ENCODE data around the gene H19.

The H19 gene

GRCh38 chr11:2015025-2015424 is 17.4 kb upstream of the H19 start:
- Histone ChIP-seq H3K27ac (ENCODE audit: low read depth, low read length) (no peak overlapping the region), H2BK120ac (ENCODE audit: insufficient read depth, low read length, poor library complexity) (no peak overlapping the region), H3K36me3 (ENCODE audit: control insufficient read depth in 1 of 2, insufficient read depth in 2 of 2, low read length in 2 of 2) (no peaks in the 10 kb centered on the region), H4K12ac (ENCODE audit: low read depth, low read length) (no peak overlapping the region), H2AK5ac (ENCODE audit: low read length) (no peak overlapping the region), H3K9ac (ENCODE audit: low read length) (no peak overlapping the region), H3K4me1 (ENCODE audit: control insufficient read depth in 1 of 2, insufficient read depth in 2 of 2, low read length in 2 of 2) (no peaks in the 10 kb centered on the region), H3K23ac (ENCODE audit: low read length) (no peak overlapping the region), H4K8ac (ENCODE audit: low read depth, low read length) (no peak overlapping the region), H3K4me2 (ENCODE audit: low read length) (no peak overlapping the region), H3K27me3 (ENCODE audit: insufficient read depth, low read length) (no peaks in the 10 kb centered on the region), H3K4me3 (ENCODE audit: low read depth, low read length) (no peak overlapping the region), H3K9me3 (ENCODE audit: insufficient read depth, low read depth, low read length) (no peaks in the 10 kb centered on the region), H2AFZ (ENCODE audit: insufficient read depth, low read length, poor library complexity) (no peak overlapping the region), H3K14ac (ENCODE audit: low read length) (no peak overlapping the region), H2BK12ac (ENCODE audit: low read length) (no peak overlapping the region), H4K91ac (ENCODE audit: low read depth, low read length) (no peak overlapping the region), H3K4ac (ENCODE audit: low read depth, low read length) (no peak overlapping the region), H2BK5ac (ENCODE audit: low read depth, low read length, poor library complexity) (no peak overlapping the region), H3K79me2 (ENCODE audit: control insufficient read depth, insufficient read depth, low read length, poor library complexity) (no peaks in the 10 kb centered on the region), H3K18ac (ENCODE audit: low read length) (no peak overlapping the region), H3K79me1 (ENCODE audit: low read length) (no peaks in the 10 kb centered on the region)
- no CpG with 5 or more reads among the region's 14 CpGs for WGBS (ENCODE audit: extremely low coverage, insufficient coverage, insufficient read length)
- DNase-seq = no peak

GRCh38 chr11:2012440-2012839 is 14.8 kb upstream of the H19 start:
- H3K4ac ChIP-seq (ENCODE audit: low read depth, low read length) = no peak overlapping the region
- DNase-seq = no peak
- no peaks in the 10 kb centered on the region for H3K36me3 ChIP-seq (ENCODE audit: control insufficient read depth in 1 of 2, insufficient read depth in 2 of 2, low read length in 2 of 2)
- no CpG with 5 or more reads among the region's 25 CpGs for WGBS (ENCODE audit: extremely low coverage, insufficient coverage, insufficient read length)
- H3K27ac ChIP-seq (ENCODE audit: low read depth, low read length) = no peak overlapping the region
- no peak overlapping the region for H4K12ac ChIP-seq (ENCODE audit: low read depth, low read length)
- H3K4me1 ChIP-seq (ENCODE audit: control insufficient read depth in 1 of 2, insufficient read depth in 2 of 2, low read length in 2 of 2) = no peaks in the 10 kb centered on the region
- H3K23ac ChIP-seq (ENCODE audit: low read length) = no peak overlapping the region
- H2BK12ac ChIP-seq (ENCODE audit: low read length) = no peak overlapping the region
- no peak overlapping the region for H2BK5ac ChIP-seq (ENCODE audit: low read depth, low read length, poor library complexity)
- no peak overlapping the region for H3K4me3 ChIP-seq (ENCODE audit: low read depth, low read length)
- H3K27me3 ChIP-seq (ENCODE audit: insufficient read depth, low read length) = no peaks in the 10 kb centered on the region
- no peaks in the 10 kb centered on the region for H3K79me1 ChIP-seq (ENCODE audit: low read length)
- H4K91ac ChIP-seq (ENCODE audit: low read depth, low read length) = no peak overlapping the region
- H3K9ac ChIP-seq (ENCODE audit: low read length) = no peak overlapping the region
- H3K18ac ChIP-seq (ENCODE audit: low read length) = no peak overlapping the region
- no peak overlapping the region for H2AFZ ChIP-seq (ENCODE audit: insufficient read depth, low read length, poor library complexity)
- H4K8ac ChIP-seq (ENCODE audit: low read depth, low read length) = no peak overlapping the region
- H3K79me2 ChIP-seq (ENCODE audit: control insufficient read depth, insufficient read depth, low read length, poor library complexity) = no peaks in the 10 kb centered on the region
- no peak overlapping the region for H2AK5ac ChIP-seq (ENCODE audit: low read length)
- H3K4me2 ChIP-seq (ENCODE audit: low read length) = no peak overlapping the region
- no peaks in the 10 kb centered on the region for H3K9me3 ChIP-seq (ENCODE audit: insufficient read depth, low read depth, low read length)
- no peak overlapping the region for H3K14ac ChIP-seq (ENCODE audit: low read length)
- H2BK120ac ChIP-seq (ENCODE audit: insufficient read depth, low read length, poor library complexity) = no peak overlapping the region

DNA sequence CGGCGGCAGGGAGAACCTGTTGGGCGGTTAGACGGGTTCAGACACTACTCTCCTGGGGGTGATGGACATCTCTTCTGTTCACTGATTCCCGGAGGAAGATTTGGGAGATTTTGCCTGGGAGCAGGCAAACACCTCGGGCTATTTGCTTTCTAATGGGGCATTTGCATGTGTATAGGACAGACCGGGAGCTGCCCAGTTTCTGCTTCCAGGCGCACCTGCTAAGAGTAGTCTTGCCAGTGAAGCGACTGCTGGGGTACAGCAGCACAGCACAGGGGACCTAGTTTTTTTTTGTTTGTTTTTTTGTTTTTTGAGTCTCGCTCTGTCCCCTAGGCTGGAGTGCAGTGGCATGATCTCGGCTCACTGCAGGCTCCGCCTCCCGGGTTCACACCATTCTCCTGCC is 6.8 kb upstream of the H19 start:
- H2BK120ac ChIP-seq (ENCODE audit: insufficient read depth, low read length, poor library complexity) = no peak overlapping the region
- no peaks in the 10 kb centered on the region for H3K79me2 ChIP-seq (ENCODE audit: control insufficient read depth, insufficient read depth, low read length, poor library complexity)
- H3K4me2 ChIP-seq (ENCODE audit: low read length) = no peak overlapping the region
- no peaks in the 10 kb centered on the region for H3K4me1 ChIP-seq (ENCODE audit: control insufficient read depth in 1 of 2, insufficient read depth in 2 of 2, low read length in 2 of 2)
- no peak overlapping the region for H3K4me3 ChIP-seq (ENCODE audit: low read depth, low read length)
- no peak overlapping the region for H4K91ac ChIP-seq (ENCODE audit: low read depth, low read length)
- H4K12ac ChIP-seq (ENCODE audit: low read depth, low read length) = no peak overlapping the region
- no peak overlapping the region for H3K14ac ChIP-seq (ENCODE audit: low read length)
- no peak overlapping the region for H3K9ac ChIP-seq (ENCODE audit: low read length)
- H2AFZ ChIP-seq (ENCODE audit: insufficient read depth, low read length, poor library complexity) = no peak overlapping the region
- no peak overlapping the region for H3K4ac ChIP-seq (ENCODE audit: low read depth, low read length)
- no peak overlapping the region for H3K27ac ChIP-seq (ENCODE audit: low read depth, low read length)
- no peaks in the 10 kb centered on the region for H3K27me3 ChIP-seq (ENCODE audit: insufficient read depth, low read length)
- no peak overlapping the region for H2BK5ac ChIP-seq (ENCODE audit: low read depth, low read length, poor library complexity)
- H3K23ac ChIP-seq (ENCODE audit: low read length) = no peak overlapping the region
- no peak overlapping the region for H4K8ac ChIP-seq (ENCODE audit: low read depth, low read length)
- no peak overlapping the region for H2BK12ac ChIP-seq (ENCODE audit: low read length)
- no peaks in the 10 kb centered on the region for H3K79me1 ChIP-seq (ENCODE audit: low read length)
- no peak overlapping the region for H3K18ac ChIP-seq (ENCODE audit: low read length)
- H2AK5ac ChIP-seq (ENCODE audit: low read length) = no peak overlapping the region
- no CpG with 5 or more reads among the region's 13 CpGs for WGBS (ENCODE audit: extremely low coverage, insufficient coverage, insufficient read length)
- no peaks in the 10 kb centered on the region for H3K9me3 ChIP-seq (ENCODE audit: insufficient read depth, low read depth, low read length)
- H3K36me3 ChIP-seq (ENCODE audit: control insufficient read depth in 1 of 2, insufficient read depth in 2 of 2, low read length in 2 of 2) = no peaks in the 10 kb centered on the region
- no peak for DNase-seq

- Histone ChIP-seq H3K79me2 (ENCODE audit: control insufficient read depth, insufficient read depth, low read length, poor library complexity) (no peaks in the 10 kb centered on the region), H3K9ac (ENCODE audit: low read length) (no peak overlapping the region), H4K91ac (ENCODE audit: low read depth, low read length) (no peak overlapping the region), H4K8ac (ENCODE audit: low read depth, low read length) (no peak overlapping the region), H3K9me3 (ENCODE audit: insufficient read depth, low read depth, low read length) (no peaks in the 10 kb centered on the region), H2BK120ac (ENCODE audit: insufficient read depth, low read length, poor library complexity) (no peak overlapping the region), H2BK5ac (ENCODE audit: low read depth, low read length, poor library complexity) (no peak overlapping the region), H3K18ac (ENCODE audit: low read length) (no peak overlapping the region), H3K4me2 (ENCODE audit: low read length) (no peak overlapping the region), H3K27ac (ENCODE audit: low read depth, low read length) (no peak overlapping the region), H3K4me1 (ENCODE audit: control insufficient read depth in 1 of 2, insufficient read depth in 2 of 2, low read length in 2 of 2) (no peaks in the 10 kb centered on the region), H4K12ac (ENCODE audit: low read depth, low read length) (no peak overlapping the region), H3K23ac (ENCODE audit: low read length) (no peak overlapping the region), H2AFZ (ENCODE audit: insufficient read depth, low read length, poor library complexity) (no peak overlapping the region), H3K14ac (ENCODE audit: low read length) (no peak overlapping the region), H3K36me3 (ENCODE audit: control insufficient read depth in 1 of 2, insufficient read depth in 2 of 2, low read length in 2 of 2) (no peaks in the 10 kb centered on the region), H3K4me3 (ENCODE audit: low read depth, low read length) (no peak overlapping the region), H2BK12ac (ENCODE audit: low read length) (no peak overlapping the region), H3K79me1 (ENCODE audit: low read length) (no peaks in the 10 kb centered on the region), H3K27me3 (ENCODE audit: insufficient read depth, low read length) (no peaks in the 10 kb centered on the region), H3K4ac (ENCODE audit: low read depth, low read length) (no peak overlapping the region), H2AK5ac (ENCODE audit: low read length) (no peak overlapping the region)
- no peak for DNase-seq
- WGBS (ENCODE audit: extremely low coverage, insufficient coverage, insufficient read length) = no CpG with 5 or more reads among the region's 19 CpGs
Measured at GRCh38 chr11:2002807-2003206, 5.2 kb upstream of the H19 start.
